ENCODE data around the gene WNT4. TPM values are rescaled to one million over a fixed set of nuclear protein-coding genes. Genes with fewer than 3 reads are reported as not detected.

The WNT4 gene
- total RNA-seq, 1 donor, result under 0.01 TPM

GRCh38 chr1:22078133-22078532 lies 64.8 kb downstream of the WNT4 start:
- Histone ChIP-seq H3K4me3 (ENCODE audit: insufficient read depth, low read length) (no peak overlapping the region), H3K27me3 (ENCODE audit: insufficient read depth, low read length) (no peaks in the 10 kb centered on the region), H3K36me3 (ENCODE audit: insufficient read depth, low read length) (peaks cover 51% of the 10 kb centered on the region), H4K20me1 (ENCODE audit: insufficient read depth, low read length) (peaks cover 82% of the 10 kb centered on the region), H3K4me1 (ENCODE audit: insufficient read depth, low read length) (peaks cover 16% of the 10 kb centered on the region), H3K9me3 (ENCODE audit: low read depth, low read length) (no peaks in the 10 kb centered on the region), H3K79me2 (ENCODE audit: insufficient read depth, low read length) (peaks cover 99% of the 10 kb centered on the region), H3K4me2 (ENCODE audit: insufficient read depth, low read length) (no peak overlapping the region), H2AFZ (ENCODE audit: low read length) (no peak overlapping the region), H3K27ac (ENCODE audit: low read depth, low read length) (peak overlapping the region; percentile 20)
- TF ChIP-seq CTCF (IDR thresholded peaks at IDR 0.05; ENCODE audit: extremely low read depth, low read depth, low read length), result no peak
- DNase-seq (ENCODE audit: insufficient read length, low spot score, missing footprints), result peak; percentile 82

GRCh38 chr1:22077728-22078127 lies 65.2 kb downstream of the WNT4 start:
- Histone ChIP-seq H4K20me1 (ENCODE audit: insufficient read depth, low read length) (peaks cover 84% of the 10 kb centered on the region), H2AFZ (ENCODE audit: low read length) (no peak overlapping the region), H3K36me3 (ENCODE audit: insufficient read depth, low read length) (peaks cover 48% of the 10 kb centered on the region), H3K4me3 (ENCODE audit: insufficient read depth, low read length) (no peak overlapping the region), H3K4me2 (ENCODE audit: insufficient read depth, low read length) (no peak overlapping the region), H3K9me3 (ENCODE audit: low read depth, low read length) (no peaks in the 10 kb centered on the region), H3K27ac (ENCODE audit: low read depth, low read length) (peak overlapping the region; percentile 20), H3K79me2 (ENCODE audit: insufficient read depth, low read length) (peaks cover 99% of the 10 kb centered on the region), H3K4me1 (ENCODE audit: insufficient read depth, low read length) (peaks cover 16% of the 10 kb centered on the region), H3K27me3 (ENCODE audit: insufficient read depth, low read length) (no peaks in the 10 kb centered on the region)
- DNase-seq (ENCODE audit: insufficient read length, low spot score, missing footprints), result peak; percentile 87
- TF ChIP-seq CTCF (IDR thresholded peaks at IDR 0.05; ENCODE audit: extremely low read depth, low read depth, low read length), result no peak

- H3K4me3 ChIP-seq (ENCODE audit: insufficient read depth, low read length), result no peak overlapping the region
- no peak overlapping the region for H3K4me2 ChIP-seq (ENCODE audit: insufficient read depth, low read length)
- H3K36me3 ChIP-seq (ENCODE audit: insufficient read depth, low read length), result peaks cover 36% of the 10 kb centered on the region
- H3K9me3 ChIP-seq (ENCODE audit: low read depth, low read length), result no peaks in the 10 kb centered on the region
- peaks cover 98% of the 10 kb centered on the region for H3K79me2 ChIP-seq (ENCODE audit: insufficient read depth, low read length)
- H3K4me1 ChIP-seq (ENCODE audit: insufficient read depth, low read length), result peaks cover 21% of the 10 kb centered on the region
- H4K20me1 ChIP-seq (ENCODE audit: insufficient read depth, low read length), result peaks cover 83% of the 10 kb centered on the region
- no peaks in the 10 kb centered on the region for H3K27me3 ChIP-seq (ENCODE audit: insufficient read depth, low read length)
- TF ChIP-seq CTCF (IDR thresholded peaks at IDR 0.05; ENCODE audit: extremely low read depth, low read depth, low read length), result no peak
- no peak for DNase-seq (ENCODE audit: insufficient read length, low spot score, missing footprints)
- H3K27ac ChIP-seq (ENCODE audit: low read depth, low read length), result no peak overlapping the region
- H2AFZ ChIP-seq (ENCODE audit: low read length), result no peak overlapping the region
These were observed 66.6 kb downstream of the WNT4 start for GRCh38 chr1:22076346-22076745.

GRCh38 chr1:22075718-22076117 lies 67.2 kb downstream of the WNT4 start:
- Histone ChIP-seq H3K4me1 (ENCODE audit: insufficient read depth, low read length) (peaks cover 21% of the 10 kb centered on the region), H2AFZ (ENCODE audit: low read length) (no peak overlapping the region), H3K36me3 (ENCODE audit: insufficient read depth, low read length) (peaks cover 29% of the 10 kb centered on the region), H3K27ac (ENCODE audit: low read depth, low read length) (peak overlapping the region; percentile 3), H3K9me3 (ENCODE audit: low read depth, low read length) (no peaks in the 10 kb centered on the region), H3K79me2 (ENCODE audit: insufficient read depth, low read length) (peaks cover 98% of the 10 kb centered on the region), H4K20me1 (ENCODE audit: insufficient read depth, low read length) (peaks cover 82% of the 10 kb centered on the region), H3K4me2 (ENCODE audit: insufficient read depth, low read length) (no peak overlapping the region), H3K4me3 (ENCODE audit: insufficient read depth, low read length) (no peak overlapping the region), H3K27me3 (ENCODE audit: insufficient read depth, low read length) (no peaks in the 10 kb centered on the region)
- TF ChIP-seq CTCF (IDR thresholded peaks at IDR 0.05; ENCODE audit: extremely low read depth, low read depth, low read length), result no peak
- no peak for DNase-seq (ENCODE audit: insufficient read length, low spot score, missing footprints)

Data from osteoblast (primary cell).